Left colon (tissue), 2 donors: ENCODE results near the gene RFESD. TPM values are rescaled to one million over a fixed set of nuclear protein-coding genes. Genes with fewer than 3 reads are reported as not detected.
A peak's percentile ranks its signal among the peaks of the same experiment; 100 is the strongest.
"Not testable (repeated sequence)": the region's sequence is repeated elsewhere in the genome, so short reads cannot be mapped to it uniquely, and the experiment has no call there.

Experiments
- ATAC-seq: fragments of 200-7000 bp; cut with Tn5 transposase; one replicate; pipeline ENCODE4 v1.9.1; 2020; ENCODE audit warnings: mild to moderate bottlenecking, moderate library complexity
- DNase-seq, 2 donors: peaks; one replicate each; pipeline ENCODE4 v3.0.0-alpha.2; 2020
- intact Hi-C, 2 donors: fragments of 100-400 bp; cut with DNase I in 1 of 2; cut with micrococcal nuclease in 1 of 2; formaldehyde crosslinking; loops; one replicate each; pipeline versions ENCODE4 v1.11.2 to v1.14.0; 2022; cut with DNase I, micrococcal nuclease
- total RNA-seq, 2 donors: library from RNA; stranded (reverse); fragmentation: NEBNext Ultra II Directional; extraction: Animal tissue kit (Norgen Biotek cat#: 25700); gene quantifications; one replicate each; pipeline ENCODE4 v1.2.1, GENCODE V29; 2021
- donor health status: DM: no; HTN: no; CAD: no.
- donor health status: DM: yes; HTN: yes; CAD: no.

The RFESD gene
- total RNA-seq, 2 donors from 2014 or later: 0.55 to 0.84 TPM

- no peak for DNase-seq
- no peak for ATAC-seq
- intact Hi-C loops: no loop called here
Observed at GRCh38 chr5:95686651-95687050, 40.1 kb downstream of the RFESD start.

GRCh38 chr5:95689680-95690079, 43.1 kb downstream of the RFESD start:
- no peak for DNase-seq
- intact Hi-C loops: no loop called here
- ATAC-seq: no peak

GRCh38 chr5:95690333-95690732, 43.8 kb downstream of the RFESD start:
- ATAC-seq (no peak), DNase-seq (no peak)
- intact Hi-C loops: no loop called here

GRCh38 chr5:95697781-95698681, 51.5 kb downstream of the RFESD start:
- DNase-seq (no peak), ATAC-seq (peak; percentile 92)
- intact Hi-C loops: no loop called here

- no peak for ATAC-seq
- intact Hi-C loops: no loop called here
Observed at GRCh38 chr5:95699337-95699736, 52.8 kb downstream of the RFESD start.

GRCh38 chr5:95701074-95701473, 54.5 kb downstream of the RFESD start:
- intact Hi-C loops: no loop called here
- no peak for DNase-seq
- ATAC-seq: no peak

More at GRCh38 chr5:95699337-95699736, 52.8 kb downstream of the RFESD start:
- DNase-seq: no peak

GRCh38 chr5:95704150-95704549, 57.6 kb downstream of the RFESD start:
- ATAC-seq (no peak), DNase-seq (no peak)
- intact Hi-C loops: no loop called here

GRCh38 chr5:95706196-95706595, 59.6 kb downstream of the RFESD start:
- ATAC-seq, DNase-seq, intact Hi-C loops: not testable (repeated sequence)

GRCh38 chr5:95707055-95707454, 60.5 kb downstream of the RFESD start:
- intact Hi-C loops: no loop called here
- DNase-seq (no peak), ATAC-seq (no peak)

Other genes starting within 250 kb of the RFESD start
- gene SKIC3, start 91.8 kb upstream of the RFESD start, total RNA-seq: 10 to 100 TPM; 50.3 to 57.2 TPM
- 1 to 10 TPM; 2.0 to 2.2 TPM for gene ARSK, start 91.7 kb upstream of the RFESD start, total RNA-seq
- under 1 TPM; 0.37 to 0.45 TPM for gene GPR150, start 26.7 kb upstream of the RFESD start, total RNA-seq
- gene SPATA9, start 36.2 kb downstream of the RFESD start, total RNA-seq: under 1 TPM; 0.31 to 0.49 TPM
- 10 to 100 TPM; 49.8 to 54.0 TPM for gene RHOBTB3, start 84.6 kb downstream of the RFESD start, total RNA-seq
- gene GLRX, start 175.9 kb downstream of the RFESD start, total RNA-seq: 10 to 100 TPM; 82.4 to 91.9 TPM